ENCODE data around the gene ABCC4. TPM values are rescaled to one million over a fixed set of nuclear protein-coding genes. Genes with fewer than 3 reads are reported as not detected.

The ABCC4 gene
- total RNA-seq, 4 donors from 2014 or later, result 3.9 to 6.8 (median 4.7) TPM

DNA sequence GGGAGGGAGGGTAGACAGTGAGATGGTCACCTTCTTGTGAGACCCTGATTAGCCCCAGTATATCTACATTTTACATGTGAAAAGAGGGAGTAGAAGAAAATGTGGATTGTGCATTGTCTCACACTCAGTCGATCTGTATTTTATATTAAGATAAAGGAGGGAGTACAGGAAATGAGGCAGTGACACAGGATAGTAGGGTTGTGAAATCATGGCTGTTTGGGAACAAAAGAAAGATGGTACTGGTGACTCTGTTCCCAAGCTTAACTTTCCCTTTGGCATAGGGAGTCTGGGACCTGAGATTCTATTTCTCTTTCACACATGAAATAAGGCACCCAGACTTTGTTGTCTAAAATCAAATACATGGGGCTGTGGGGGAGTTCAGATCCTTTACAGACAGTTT lies 194.7 kb downstream of the ABCC4 start:
- 75 to 88% methylated on average over 1 of the region's 1 CpG for WGBS, 2 donors (ENCODE audit: low coverage in 1 of 2)
- H3K4me3 ChIP-seq, result no peak overlapping the region
- no peaks in the 10 kb centered on the region for H3K36me3 ChIP-seq
- no peaks in the 10 kb centered on the region for H3K9me3 ChIP-seq
- TF ChIP-seq CTCF (IDR thresholded peaks at IDR 0.05) (no peak), POLR2A (IDR thresholded peaks at IDR 0.05) (no peak), EP300 (IDR thresholded peaks at IDR 0.05) (no peak), POLR2AphosphoS5 (IDR thresholded peaks at IDR 0.05) (no peak)
- no peak overlapping the region for H3K27ac ChIP-seq
- H3K4me1 ChIP-seq, result no peaks in the 10 kb centered on the region
- no peaks in the 10 kb centered on the region for H3K27me3 ChIP-seq
- ATAC-seq, result no peak

DNA sequence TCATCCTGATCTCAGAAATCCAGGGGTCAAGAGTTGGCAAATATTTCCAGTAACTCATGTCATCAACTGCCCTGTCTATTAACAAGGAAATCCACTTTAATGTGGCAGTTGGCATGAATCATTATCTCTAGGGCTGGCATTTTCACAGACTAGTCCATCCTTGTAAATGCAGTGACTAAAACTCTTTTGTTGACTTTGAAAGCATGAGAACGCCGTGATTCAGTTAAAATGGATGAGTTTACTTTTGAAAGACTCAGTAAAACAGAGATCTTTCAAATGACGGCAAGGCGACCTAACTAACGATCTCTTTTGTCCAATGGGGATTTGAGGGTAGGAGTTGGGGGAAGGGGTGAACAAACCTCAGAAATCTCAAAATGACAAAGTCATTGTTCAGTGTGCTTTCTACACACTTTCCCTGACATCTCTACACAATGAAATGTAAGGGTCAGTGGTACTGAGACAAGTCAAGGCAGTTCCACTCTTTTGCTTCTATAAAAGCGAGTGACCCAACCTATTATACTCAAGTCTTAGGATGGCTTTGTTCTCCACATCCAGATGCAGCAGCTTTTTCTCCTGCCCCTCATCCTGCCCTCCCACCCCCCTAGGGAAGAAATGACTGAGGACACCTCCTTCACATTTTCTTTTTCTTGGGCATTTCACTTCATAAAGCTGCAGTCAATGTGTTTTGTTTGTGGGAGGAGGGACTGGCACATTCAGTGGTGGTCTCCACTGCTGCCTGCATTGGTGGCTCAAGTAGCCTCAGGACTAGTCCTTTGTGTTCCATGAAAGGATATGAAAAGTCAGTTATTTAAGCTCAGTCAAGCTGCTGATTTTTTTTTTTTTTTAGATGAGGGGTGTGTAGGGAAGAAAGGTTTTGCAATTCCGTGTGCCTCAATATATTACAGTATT lies 200.5 kb downstream of the ABCC4 start:
- Histone ChIP-seq H3K9me3 (peaks cover 0 to 4% (median 0%) of the 10 kb centered on the region in 3 donors), H3K27me3 (no peaks in the 10 kb centered on the region), H3K4me3 (no peak overlapping the region), H3K4me1 (no peaks in the 10 kb centered on the region), H3K27ac (no peak overlapping the region), H3K36me3 (no peaks in the 10 kb centered on the region)
- no peak for TF ChIP-seq EP300 (IDR thresholded peaks at IDR 0.05)
- ATAC-seq, result no peak
- 81 to 88% methylated on average over 5 of the region's 7 CpGs for WGBS, 2 donors (ENCODE audit: low coverage in 1 of 2)

DNA sequence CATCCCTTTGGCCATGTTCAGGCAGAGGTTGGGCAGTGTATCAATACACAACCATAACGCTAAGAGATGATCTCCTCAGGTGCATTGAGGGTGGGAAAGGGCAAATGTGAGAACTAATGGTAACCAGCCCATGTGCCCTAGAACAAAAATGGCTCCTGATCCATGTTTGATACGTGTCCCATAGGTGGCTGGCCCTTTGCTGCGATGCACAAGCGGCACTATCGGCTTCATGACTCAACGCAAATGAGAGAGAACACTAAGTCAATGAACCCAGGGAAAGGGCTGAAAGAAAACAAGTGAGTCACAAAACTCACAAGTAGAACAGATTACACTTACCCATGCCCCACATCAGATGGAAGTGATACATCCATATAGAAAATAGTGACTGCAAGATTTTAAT lies 201.7 kb downstream of the ABCC4 start:
- Histone ChIP-seq H3K27me3 (no peaks in the 10 kb centered on the region), H3K4me1 (no peaks in the 10 kb centered on the region), H3K27ac (no peak overlapping the region), H3K36me3 (no peaks in the 10 kb centered on the region), H3K4me3 (no peak overlapping the region), H3K9me3 (peaks cover 0 to 4% (median 0%) of the 10 kb centered on the region in 3 donors)
- TF ChIP-seq CTCF (IDR thresholded peaks at IDR 0.05), result no peak
- no peak for TF ChIP-seq EP300 (IDR thresholded peaks at IDR 0.05)
- TF ChIP-seq POLR2A (IDR thresholded peaks at IDR 0.05), result no peak
- TF ChIP-seq POLR2AphosphoS5 (IDR thresholded peaks at IDR 0.05), result no peak
- no peak for ATAC-seq
- 80 to 97% methylated on average over 1 to 6 of the region's 6 CpGs for WGBS, 2 donors (ENCODE audit: low coverage in 1 of 2)

- Histone ChIP-seq H3K4me3 (no peak overlapping the region), H3K4me1 (no peaks in the 10 kb centered on the region), H3K27me3 (no peaks in the 10 kb centered on the region), H3K36me3 (no peaks in the 10 kb centered on the region), H3K27ac (no peak overlapping the region), H3K9me3 (peaks cover 0 to 4% (median 0%) of the 10 kb centered on the region in 3 donors)
- TF ChIP-seq EP300 (IDR thresholded peaks at IDR 0.05), result no peak
- no peak for TF ChIP-seq POLR2A (IDR thresholded peaks at IDR 0.05)
- TF ChIP-seq CTCF (IDR thresholded peaks at IDR 0.05), result no peak
- no peak for TF ChIP-seq POLR2AphosphoS5 (IDR thresholded peaks at IDR 0.05)
- WGBS, 2 donors (ENCODE audit: low coverage in 1 of 2), result 66 to 76% methylated on average over 2 of the region's 2 CpGs
- no peak for ATAC-seq
Measured at GRCh38 chr13:95098916-95099315, 202.3 kb downstream of the ABCC4 start.

GRCh38 chr13:95091755-95092154 lies 209.5 kb downstream of the ABCC4 start:
- WGBS, 2 donors (ENCODE audit: low coverage in 1 of 2), result 67 to 85% methylated on average over 1 to 3 of the region's 3 CpGs

More at GRCh38 chr13:95091755-95092154, 209.5 kb downstream of the ABCC4 start:
- Histone ChIP-seq H3K27me3 (no peaks in the 10 kb centered on the region), H3K27ac (no peak overlapping the region), H3K4me3 (no peak overlapping the region), H3K9me3 (no peaks in the 10 kb centered on the region), H3K4me1 (no peaks in the 10 kb centered on the region), H3K36me3 (no peaks in the 10 kb centered on the region)
- no peak for ATAC-seq
- TF ChIP-seq EP300 (IDR thresholded peaks at IDR 0.05) (no peak), POLR2A (IDR thresholded peaks at IDR 0.05) (no peak), POLR2AphosphoS5 (IDR thresholded peaks at IDR 0.05) (no peak)
